T-helper 2 cell treated with Interferon-gamma antibody and Interleukin-4, amounts not matched to agents 100 ng/mL and 5 ng/mL, for 36 hours (primary cell): ENCODE data around the gene BDNF. TPM values are rescaled to one million over a fixed set of nuclear protein-coding genes. Genes with fewer than 3 reads are reported as not detected.

Experiments
- intact Hi-C: fragments of 100-400 bp; cut with micrococcal nuclease; formaldehyde crosslinking; loops from one replicate; pipeline ENCODE4 v1.15.1; 2023
- total RNA-seq: library from RNA; stranded (reverse); gene quantifications from 2 replicates; pipeline ENCODE4 v1.2.3, GENCODE V29; 2022

Gene BDNF
- total RNA-seq, 1 donor from 2014 or later, result not detected

DNA sequence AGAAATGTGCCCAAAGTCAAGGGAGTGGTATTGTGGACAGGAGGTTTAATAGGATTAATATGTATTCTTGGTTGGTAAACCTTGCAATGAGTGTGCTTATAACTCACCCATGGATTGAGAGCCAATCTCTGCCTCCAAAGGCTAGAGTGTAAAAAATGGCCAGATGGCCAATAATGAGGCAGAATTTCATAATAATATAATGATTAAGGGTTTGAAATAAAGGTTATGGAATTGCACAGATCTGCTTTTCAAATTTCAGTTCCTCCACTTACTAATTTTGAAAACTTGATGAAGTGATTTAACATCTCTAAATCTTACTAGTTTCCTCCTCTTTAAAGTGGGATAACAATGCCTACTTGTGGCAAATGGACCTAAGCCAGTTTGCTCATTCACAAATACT is 94.8 kb downstream of the BDNF start:
- intact Hi-C loops, result no loop called here

Other genes with a start within 250 kb of the BDNF start
- 0.11 TPM in 1 of 2 replicates, not detected in the other for gene LGR4, start 227.7 kb downstream of the BDNF start, total RNA-seq
- gene LIN7C, start 193.7 kb downstream of the BDNF start, total RNA-seq, result 23.7 and 23.8 TPM in 2 replicates